VCaP (cell line): ENCODE data around the gene OR2J1.
"Not testable (repeated sequence)": the region's sequence is repeated elsewhere in the genome, so short reads cannot be mapped to it uniquely, and the experiment has no call there.

Experiments
- H3K27ac ChIP-seq: fragments of 450-650 bp; 2 replicates; pipeline ENCODE4 v1.5.1; 2017
- TF ChIP-seq, protein P1 (sequence below): fragments of 450-650 bp; conservative IDR thresholded peaks from 2 replicates; pipeline ENCODE4 v1.5.1; 2017; ENCODE audit warnings: mild to moderate bottlenecking, moderate library complexity

Gene OR2J1

DNA sequence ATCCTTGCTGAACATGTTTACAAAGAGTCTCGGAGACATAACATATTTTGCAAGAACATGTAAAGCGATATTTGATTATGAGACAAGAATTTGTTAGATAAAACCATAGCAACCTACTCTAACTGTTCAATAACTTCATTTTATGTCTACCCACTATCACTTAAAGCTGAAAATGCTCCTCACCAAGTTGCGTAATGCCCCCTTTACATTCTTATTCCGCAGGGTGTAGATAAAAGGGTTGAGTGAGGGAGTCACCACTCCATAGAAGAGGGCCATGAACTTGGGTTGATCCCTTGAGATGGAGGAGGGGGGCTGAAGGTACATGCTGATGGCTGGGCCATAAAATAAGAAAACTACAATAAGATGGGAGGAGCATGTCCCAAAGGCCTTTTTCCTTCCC lies 38.4 kb downstream of the OR2J1 start:
- TF ChIP-seq, protein P1, sequence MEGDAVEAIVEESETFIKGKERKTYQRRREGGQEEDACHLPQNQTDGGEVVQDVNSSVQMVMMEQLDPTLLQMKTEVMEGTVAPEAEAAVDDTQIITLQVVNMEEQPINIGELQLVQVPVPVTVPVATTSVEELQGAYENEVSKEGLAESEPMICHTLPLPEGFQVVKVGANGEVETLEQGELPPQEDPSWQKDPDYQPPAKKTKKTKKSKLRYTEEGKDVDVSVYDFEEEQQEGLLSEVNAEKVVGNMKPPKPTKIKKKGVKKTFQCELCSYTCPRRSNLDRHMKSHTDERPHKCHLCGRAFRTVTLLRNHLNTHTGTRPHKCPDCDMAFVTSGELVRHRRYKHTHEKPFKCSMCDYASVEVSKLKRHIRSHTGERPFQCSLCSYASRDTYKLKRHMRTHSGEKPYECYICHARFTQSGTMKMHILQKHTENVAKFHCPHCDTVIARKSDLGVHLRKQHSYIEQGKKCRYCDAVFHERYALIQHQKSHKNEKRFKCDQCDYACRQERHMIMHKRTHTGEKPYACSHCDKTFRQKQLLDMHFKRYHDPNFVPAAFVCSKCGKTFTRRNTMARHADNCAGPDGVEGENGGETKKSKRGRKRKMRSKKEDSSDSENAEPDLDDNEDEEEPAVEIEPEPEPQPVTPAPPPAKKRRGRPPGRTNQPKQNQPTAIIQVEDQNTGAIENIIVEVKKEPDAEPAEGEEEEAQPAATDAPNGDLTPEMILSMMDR = no peak
- no peak overlapping the region for H3K27ac ChIP-seq

DNA sequence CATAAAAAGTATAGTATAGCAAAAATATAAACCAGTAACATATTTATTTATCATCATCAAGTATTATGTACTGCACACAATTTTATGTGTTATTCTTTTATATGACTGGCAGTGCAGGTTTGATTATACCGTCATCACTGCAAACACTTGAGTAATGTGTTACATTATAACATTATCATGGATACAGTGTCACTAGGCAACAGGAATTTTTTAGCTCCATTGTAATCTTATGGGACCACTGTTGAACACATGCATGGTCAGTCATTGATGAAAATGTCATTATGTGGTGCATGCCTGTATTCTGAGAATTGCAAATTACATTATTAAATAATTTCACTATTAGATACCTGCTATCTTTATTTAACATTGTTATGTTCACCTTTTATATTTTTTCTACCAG lies 42.3 kb downstream of the OR2J1 start:
- H3K27ac ChIP-seq = no peak overlapping the region
- TF ChIP-seq, protein P1 = no peak

DNA sequence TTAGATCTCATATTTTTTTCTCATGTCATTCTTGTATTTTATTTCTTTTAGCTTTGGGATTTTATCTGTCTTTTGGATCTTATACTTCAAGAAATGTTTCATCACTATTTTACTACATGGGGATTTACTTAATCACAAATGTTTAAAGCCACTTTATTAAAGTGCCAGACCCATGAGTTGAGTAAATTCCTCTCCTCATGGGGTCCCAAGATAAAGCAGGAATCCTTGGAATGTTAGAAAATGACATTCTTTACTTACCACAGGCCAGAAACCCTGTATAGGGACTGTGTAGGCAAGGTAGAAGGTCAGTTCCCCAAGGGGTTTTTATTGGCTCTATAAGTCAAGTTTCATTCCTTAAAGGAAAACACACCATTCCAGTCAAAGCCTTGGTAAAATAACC lies 43.0 kb downstream of the OR2J1 start:
- TF ChIP-seq, protein P1 = no peak
- no peak overlapping the region for H3K27ac ChIP-seq

DNA sequence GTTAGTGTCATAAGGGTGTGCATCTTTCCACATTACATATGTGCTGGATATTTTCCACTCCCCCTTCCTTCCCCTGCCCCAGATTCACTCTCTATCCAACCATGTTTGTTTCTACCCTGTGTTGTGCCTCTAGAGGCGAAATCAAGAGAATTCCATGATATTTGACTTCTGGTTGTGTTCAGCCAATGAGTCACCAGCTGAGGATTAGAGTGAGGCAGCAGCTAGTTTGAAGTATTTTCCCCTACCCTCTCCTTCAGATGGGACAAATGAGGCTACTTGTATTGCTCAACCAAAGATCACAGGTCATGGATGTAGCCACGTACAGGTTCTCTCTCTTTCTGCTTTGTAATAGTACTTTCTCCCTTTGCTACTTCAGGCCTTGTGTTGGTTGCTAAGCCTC lies 46.9 kb downstream of the OR2J1 start:
- H3K27ac ChIP-seq = no peak overlapping the region
- TF ChIP-seq, protein P1 = no peak

DNA sequence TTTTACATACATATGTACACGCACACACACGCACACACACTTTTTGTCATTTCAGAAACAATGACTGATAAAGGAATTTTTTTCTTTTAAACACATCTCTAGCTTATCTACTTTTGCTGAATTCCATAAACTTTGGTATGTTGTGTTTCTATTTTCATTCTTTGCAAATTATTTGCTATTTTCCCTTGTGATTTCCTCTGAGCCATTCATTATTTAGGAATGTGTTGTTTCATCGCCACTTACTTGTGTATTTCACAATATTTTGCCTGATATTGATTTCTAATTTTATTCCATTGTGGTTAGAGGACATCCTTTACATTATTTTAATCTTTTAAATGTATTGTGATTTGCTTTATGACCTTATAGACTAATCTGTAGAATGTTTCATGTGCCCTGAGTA lies 47.8 kb downstream of the OR2J1 start:
- no peak overlapping the region for H3K27ac ChIP-seq
- TF ChIP-seq, protein P1 = no peak

DNA sequence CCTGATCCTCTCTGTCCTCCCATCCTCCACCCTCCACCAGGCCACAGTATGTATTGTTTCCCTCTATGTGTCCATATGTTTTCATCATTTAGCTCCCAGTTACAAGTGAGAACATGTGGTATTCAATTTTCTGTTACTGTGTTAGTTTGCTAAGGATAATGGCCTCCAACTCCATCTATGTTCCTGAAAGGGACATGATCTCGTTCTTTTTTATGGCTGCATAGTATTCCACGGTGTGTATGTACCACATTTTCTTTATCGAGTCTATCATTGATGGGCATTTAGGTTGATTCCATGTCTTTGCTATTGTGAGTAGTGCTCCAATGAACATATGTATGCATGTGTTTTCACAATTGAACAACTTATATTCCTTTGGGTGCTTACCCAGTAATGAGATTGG lies 50.2 kb downstream of the OR2J1 start:
- not testable (repeated sequence) for H3K27ac ChIP-seq
